Left lung (tissue), 10 donors: ENCODE measurements around the gene RIOX2. TPM values are rescaled to one million over a fixed set of nuclear protein-coding genes. Genes with fewer than 3 reads are reported as not detected.

Source experiments
- ATAC-seq: fragments of 200-7000 bp; cut with Tn5 transposase; one replicate; pipeline ENCODE4 v1.9.1; 2020; ENCODE audit warnings: moderate library complexity
- DNase-seq, 4 donors: peaks; one replicate each; pipeline ENCODE4 v3.0.0-alpha.2; 2013 to 2020
- H3K27ac ChIP-seq, 2 donors: fragments of 200-600 bp; sonication (generic) in 1 of 2; one replicate each; pipeline versions ENCODE4 v1.5.0 to v1.8.0; 2020 to 2021
- H3K27me3 ChIP-seq, 2 donors: fragments of 200-600 bp; sonication (generic) in 1 of 2; one replicate each; pipeline versions ENCODE4 v1.5.0 to v1.8.0; 2020 to 2021
- H3K36me3 ChIP-seq, 2 donors: fragments of 200-600 bp; sonication (generic) in 1 of 2; one replicate each; pipeline versions ENCODE4 v1.5.0 to v1.8.0; 2020 to 2021
- H3K4me1 ChIP-seq, 2 donors: fragments of 200-600 bp; one replicate each; pipeline ENCODE4 v1.8.0; 2021
- H3K4me3 ChIP-seq, 2 donors: fragments of 200-600 bp; sonication (generic) in 1 of 2; one replicate each; pipeline versions ENCODE4 v1.5.0 to v1.8.0; 2020 to 2021; ENCODE audit warnings: mild to moderate bottlenecking in 1 of 2
- H3K9me3 ChIP-seq, 2 donors: fragments of 200-600 bp; sonication (generic) in 1 of 2; one replicate each; pipeline versions ENCODE4 v1.5.0 to v1.8.0; 2020 to 2021
- intact Hi-C, 2 donors: fragments of 100-400 bp; cut with DNase I; formaldehyde crosslinking; loops; one replicate each; pipeline versions ENCODE4 v1.11.2 to v1.14.2; 2022
- polyA plus RNA-seq, 6 donors: library from polyadenylated mRNA; unstranded; fragments of 120-200 nt; gene quantifications; one replicate each; pipeline ENCODE4 v1.2.1, GENCODE V29; 2013; ENCODE audit not compliant: insufficient read length in 6 of 6
- total RNA-seq, 2 donors: library from RNA; stranded (reverse); fragmentation: NEBNext Ultra II Directional; extraction: Animal tissue kit (Norgen Biotek cat#: 25700); gene quantifications; one replicate each; pipeline ENCODE4 v1.2.1, GENCODE V29; 2021
- TF ChIP-seq, protein P1 (sequence below), 2 donors: fragments of 200-600 bp; sonication (generic) in 1 of 2; IDR thresholded peaks; one replicate each; pipeline versions ENCODE4 v1.5.0 to v1.8.0; 2021; ENCODE audit warnings: antibody characterized with exemption in 2 of 2
- donor health status: DM: no; HTN: yes; CAD: no.
- donor health status: DM: no; HTN: no; CAD: no.

The RIOX2 gene
- total and polyA plus RNA-seq, 8 donors, result 16.6 to 44.3 (median 35.7) TPM

DNA sequence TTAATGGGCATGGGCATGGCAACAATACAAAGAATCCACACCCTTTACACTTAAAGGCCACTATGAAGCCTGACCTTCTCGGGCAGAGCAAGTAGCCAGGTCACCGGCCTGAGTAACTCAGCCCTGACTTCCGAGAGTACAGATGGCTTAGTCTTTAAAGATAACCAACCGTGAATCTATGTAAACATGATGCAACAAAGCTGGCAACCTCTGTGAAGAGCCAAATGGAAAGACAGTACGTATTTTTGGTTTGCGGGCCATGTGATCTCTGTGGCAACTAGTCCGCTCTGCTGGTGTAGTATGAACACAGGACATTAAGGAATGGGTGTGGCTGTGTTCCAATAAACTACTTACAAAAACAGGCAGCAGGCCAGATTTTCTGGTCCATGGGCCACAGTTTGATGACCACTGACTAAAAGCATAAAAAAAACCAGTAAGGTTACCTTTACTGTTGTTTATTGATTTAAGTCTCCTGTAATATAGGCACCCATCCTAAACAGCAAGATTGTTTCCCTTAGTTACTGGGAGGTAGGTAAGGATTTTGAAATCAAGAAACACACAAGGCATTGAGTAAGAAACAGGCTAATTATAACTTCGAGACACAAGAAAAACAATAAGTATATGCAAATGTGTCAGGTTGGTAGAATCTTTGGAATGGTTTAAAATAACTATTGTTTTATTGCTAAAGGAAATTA is 14.5 kb downstream of the RIOX2 start:
- H3K4me1 ChIP-seq, result peaks cover 0 to 17% of the 10 kb centered on the region in 2 donors
- ATAC-seq (peak; percentile 13), DNase-seq (no peak)
- H3K27me3 ChIP-seq, result no peaks in the 10 kb centered on the region
- no peak overlapping the region for H3K4me3 ChIP-seq
- H3K9me3 ChIP-seq, result no peaks in the 10 kb centered on the region
- intact Hi-C loops, result no loop called here
- H3K36me3 ChIP-seq, result peaks cover 4 to 42% of the 10 kb centered on the region in 2 donors
- TF ChIP-seq, protein P1, sequence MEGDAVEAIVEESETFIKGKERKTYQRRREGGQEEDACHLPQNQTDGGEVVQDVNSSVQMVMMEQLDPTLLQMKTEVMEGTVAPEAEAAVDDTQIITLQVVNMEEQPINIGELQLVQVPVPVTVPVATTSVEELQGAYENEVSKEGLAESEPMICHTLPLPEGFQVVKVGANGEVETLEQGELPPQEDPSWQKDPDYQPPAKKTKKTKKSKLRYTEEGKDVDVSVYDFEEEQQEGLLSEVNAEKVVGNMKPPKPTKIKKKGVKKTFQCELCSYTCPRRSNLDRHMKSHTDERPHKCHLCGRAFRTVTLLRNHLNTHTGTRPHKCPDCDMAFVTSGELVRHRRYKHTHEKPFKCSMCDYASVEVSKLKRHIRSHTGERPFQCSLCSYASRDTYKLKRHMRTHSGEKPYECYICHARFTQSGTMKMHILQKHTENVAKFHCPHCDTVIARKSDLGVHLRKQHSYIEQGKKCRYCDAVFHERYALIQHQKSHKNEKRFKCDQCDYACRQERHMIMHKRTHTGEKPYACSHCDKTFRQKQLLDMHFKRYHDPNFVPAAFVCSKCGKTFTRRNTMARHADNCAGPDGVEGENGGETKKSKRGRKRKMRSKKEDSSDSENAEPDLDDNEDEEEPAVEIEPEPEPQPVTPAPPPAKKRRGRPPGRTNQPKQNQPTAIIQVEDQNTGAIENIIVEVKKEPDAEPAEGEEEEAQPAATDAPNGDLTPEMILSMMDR (IDR thresholded peaks at IDR 0.05), result no peak
- no peak overlapping the region for H3K27ac ChIP-seq

DNA sequence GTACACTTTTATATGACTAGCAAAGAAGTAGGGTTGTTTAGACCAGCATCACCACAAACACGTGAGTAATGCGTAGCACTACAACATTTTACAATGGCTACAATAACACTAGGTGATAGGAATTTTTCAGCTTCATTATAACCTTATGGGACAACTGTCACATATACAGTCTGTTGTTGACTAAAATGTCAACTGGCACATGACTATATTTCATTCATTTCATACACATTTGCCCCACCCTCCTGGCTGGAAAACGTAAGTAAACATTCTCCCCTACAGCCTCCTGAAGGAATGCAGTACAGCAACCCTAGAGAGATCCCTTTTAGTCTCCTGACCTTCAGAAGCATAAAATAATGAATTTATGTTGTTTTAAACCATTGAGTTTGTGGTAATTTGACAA is 16.2 kb downstream of the RIOX2 start:
- no peak for DNase-seq
- peak; percentile 55 for ATAC-seq
- H3K4me1 ChIP-seq, result peaks cover 0 to 21% of the 10 kb centered on the region in 2 donors
- no peak overlapping the region for H3K27ac ChIP-seq
- TF ChIP-seq, protein P1 (IDR thresholded peaks at IDR 0.05), result no peak
- H3K27me3 ChIP-seq, result no peaks in the 10 kb centered on the region
- no peak overlapping the region for H3K4me3 ChIP-seq
- intact Hi-C loops, result no loop called here
- peaks cover 4 to 45% of the 10 kb centered on the region in 2 donors for H3K36me3 ChIP-seq
- no peaks in the 10 kb centered on the region for H3K9me3 ChIP-seq

DNA sequence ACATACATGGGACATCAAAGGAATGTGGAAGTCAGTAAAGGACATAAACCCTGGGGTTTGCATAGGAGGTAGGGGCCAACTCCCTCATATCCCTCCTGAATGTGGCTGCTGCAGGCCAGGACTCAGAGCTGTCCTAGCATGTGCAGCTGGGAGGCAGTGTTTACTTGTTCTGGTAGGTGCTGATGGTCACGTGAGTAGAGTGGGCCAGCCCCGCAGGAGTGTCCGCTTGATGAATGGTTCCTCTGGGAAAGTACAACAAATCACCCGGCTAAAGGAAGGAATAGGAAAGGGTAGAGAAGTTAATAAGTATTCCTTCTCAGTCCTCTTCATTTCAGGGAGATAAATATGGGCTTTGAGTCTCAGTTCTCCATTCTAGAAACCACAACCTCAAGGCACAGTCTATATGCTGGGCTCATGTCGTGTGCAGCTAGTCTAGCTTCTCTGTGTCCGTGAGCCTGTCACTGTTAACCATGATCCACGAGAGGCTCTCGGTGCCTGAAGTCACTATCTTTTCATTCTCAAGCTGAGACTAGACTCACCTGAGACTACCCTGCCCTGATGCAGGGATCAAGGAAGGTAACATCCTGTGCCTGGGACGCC is 17.9 kb downstream of the RIOX2 start:
- DNase-seq, result peak in 1 of 4 donors; percentile 56
- no peaks in the 10 kb centered on the region for H3K9me3 ChIP-seq
- ATAC-seq, result no peak
- no peak overlapping the region for H3K27ac ChIP-seq
- intact Hi-C loops, result no loop called here
- peaks cover 0 to 21% of the 10 kb centered on the region in 2 donors for H3K4me1 ChIP-seq
- no peaks in the 10 kb centered on the region for H3K27me3 ChIP-seq
- peaks cover 0 to 56% of the 10 kb centered on the region in 2 donors for H3K36me3 ChIP-seq
- H3K4me3 ChIP-seq, result no peak overlapping the region
- TF ChIP-seq, protein P1 (IDR thresholded peaks at IDR 0.05), result no peak

DNA sequence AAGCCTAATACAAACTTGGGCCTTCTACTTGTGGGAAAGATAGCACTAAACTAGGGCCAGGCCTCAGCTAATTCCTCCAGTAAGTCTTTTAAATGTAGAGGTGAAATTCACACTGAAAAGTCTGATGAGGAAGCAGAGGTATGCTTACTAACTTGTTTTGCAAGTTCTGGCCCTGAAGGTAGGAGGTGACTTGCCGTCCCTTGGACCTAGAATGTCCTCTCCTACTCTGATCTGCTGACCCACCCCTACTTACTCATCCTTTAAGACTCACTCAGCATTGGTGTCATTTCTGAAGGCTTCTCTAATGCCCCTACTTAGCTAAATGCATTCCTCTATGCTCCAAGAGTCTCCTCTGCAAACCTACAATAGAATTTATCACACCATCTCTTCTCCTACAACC is 19.4 kb downstream of the RIOX2 start:
- Histone ChIP-seq H3K27me3 (no peaks in the 10 kb centered on the region), H3K4me1 (peaks cover 0 to 13% of the 10 kb centered on the region in 2 donors), H3K4me3 (no peak overlapping the region), H3K36me3 (peaks cover 0 to 64% of the 10 kb centered on the region in 2 donors), H3K27ac (peak overlapping the region; percentile 46 to 59), H3K9me3 (no peaks in the 10 kb centered on the region)
- intact Hi-C loops, result no loop called here
- ATAC-seq (peak; percentile 23), DNase-seq (no peak)
- TF ChIP-seq, protein P1 (IDR thresholded peaks at IDR 0.05), result no peak

DNA sequence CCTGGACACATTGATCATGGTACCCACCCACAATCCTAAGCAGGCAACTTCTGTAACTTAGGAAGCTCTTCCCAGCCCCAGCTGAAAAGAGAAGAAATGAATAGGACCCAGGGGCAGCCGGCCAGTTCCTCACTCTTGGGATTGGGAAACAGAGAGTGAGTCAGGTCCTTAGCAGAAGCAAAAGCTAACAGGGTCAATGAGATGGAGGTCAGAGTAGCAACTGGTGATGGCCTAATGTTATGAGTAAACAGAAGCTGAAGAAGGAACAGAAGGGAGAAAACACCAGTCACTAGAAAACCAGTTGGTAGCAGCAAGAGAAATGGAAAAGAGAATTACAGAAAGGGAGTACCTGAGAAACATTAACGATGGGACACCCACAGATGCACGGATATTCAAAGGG is 20.0 kb downstream of the RIOX2 start:
- no peaks in the 10 kb centered on the region for H3K27me3 ChIP-seq
- peak overlapping the region; percentile 46 to 59 for H3K27ac ChIP-seq
- H3K36me3 ChIP-seq, result peaks cover 0 to 70% of the 10 kb centered on the region in 2 donors
- peaks cover 0 to 12% of the 10 kb centered on the region in 2 donors for H3K4me1 ChIP-seq
- DNase-seq, result peak in 2 of 4 donors; percentile 58 to 75
- ATAC-seq, result peak; percentile 90
- intact Hi-C loops, result no loop called here
- TF ChIP-seq, protein P1 (IDR thresholded peaks at IDR 0.05), result no peak
- H3K4me3 ChIP-seq, result no peak overlapping the region
- H3K9me3 ChIP-seq, result no peaks in the 10 kb centered on the region
